Measurements from ENCODE around the gene CTSZ. TPM values are rescaled to one million over a fixed set of nuclear protein-coding genes. Genes with fewer than 3 reads are reported as not detected.

The CTSZ gene
- total and polyA plus RNA-seq, 10 of the 15 experiments (the other 5 are each of a cell fraction or from before 2014, with no cell fraction given), result 6.0 to 301 (median 154) TPM

- Histone ChIP-seq H3K79me2 (ENCODE audit: control insufficient read depth, insufficient read depth, low read length) (peaks cover 38% of the 10 kb centered on the region), H2AFZ (ENCODE audit: control insufficient read depth, low read depth, low read length) (no peak overlapping the region), H3K36me3 (ENCODE audit: control insufficient read depth in 2 of 2, insufficient read depth in 2 of 2, low read length in 1 of 2) (peaks cover 26 to 40% of the 10 kb centered on the region in 2 experiments), H3K4me2 (ENCODE audit: control insufficient read depth, insufficient read depth) (no peak overlapping the region), H3K9ac (ENCODE audit: control insufficient read depth, insufficient read depth, low read length) (no peak overlapping the region), H3K27me3 (replicated peaks in 1 of 2; ENCODE audit: control insufficient read depth in 2 of 2, insufficient read depth in 2 of 2, low read length in 1 of 2) (no peaks in the 10 kb centered on the region), H3K4me1 (ENCODE audit: control insufficient read depth, insufficient read depth, low read length) (peaks cover 10% of the 10 kb centered on the region), H4K20me1 (ENCODE audit: control insufficient read depth, insufficient read depth) (no peaks in the 10 kb centered on the region), H3K9me3 (replicated peaks; ENCODE audit: control insufficient read depth, insufficient read depth, low read length) (no peaks in the 10 kb centered on the region), H3K4me3 (no peak overlapping the region), H3K27ac (ENCODE audit: control insufficient read depth, insufficient read depth) (no peak overlapping the region)
- ATAC-seq, result no peak
- in situ Hi-C loops (cut with MboI), result no loop called here
- intact Hi-C loops (cut with micrococcal nuclease; ENCODE audit: unreplicated experiment), result loop anchor here (10.0 kb wide), 2 partner anchors 48 to 332 kb away; partner anchors contain the start of genes ATP5F1E and STX16
- 81% methylated on average over 8 of the region's 8 CpGs for WGBS (ENCODE audit: insufficient coverage, insufficient replicate concordance, low lambda C conversion rate, missing lambda C conversion rate)
- no peak for DNase-seq (ENCODE audit: low read depth, low spot score)
- CTCF ChIA-PET, result no interaction called here
- BruUV-seq (replicated peaks), result no TSS peak
- SMC1A ChIA-PET (ENCODE audit: uncharacterized antibody, unreplicated experiment), result interaction anchor here (0.6 to 1.5 kb wide), 3 partner anchors 9 to 101 kb away, joined by 3 read pairs; no protein-coding TSS in a partner anchor
- FAIRE-seq, result no peak
- RAD21 ChIA-PET (ENCODE audit: unreplicated experiment), result no interaction called here
- TF ChIP-seq MTA3 (IDR thresholded peaks at IDR 0.05; ENCODE audit: borderline replicate concordance, low read length), result no peak
- TF ChIP-seq RFX5 (IDR thresholded peaks at IDR 0.05; ENCODE audit: low read depth, low read length), result no peak
- TF ChIP-seq SIX5 (IDR thresholded peaks at IDR 0.05; ENCODE audit: low read depth, low read length, severe bottlenecking), result no peak
- no peak for TF ChIP-seq ZNF274 (IDR thresholded peaks at IDR 0.05; ENCODE audit: insufficient read depth, insufficient read length)
- TF ChIP-seq ZNF217 (IDR thresholded peaks at IDR 0.05), result no peak
- no peak for TF ChIP-seq E4F1 (IDR thresholded peaks at IDR 0.05; ENCODE audit: borderline replicate concordance, partially characterized antibody)
- POLR2A ChIA-PET, result interaction anchor here (1.6 kb wide), 1 partner anchor 80 kb away, joined by 4 read pairs; no protein-coding TSS in a partner anchor
These were observed 20.0 kb downstream of the CTSZ start for GRCh38 chr20:58986968-58987517.

All from GM12878 (cell line).